Mesothelial cell of epicardium (in vitro differentiated cells): ENCODE data around the gene SVIP. TPM values are rescaled to one million over a fixed set of nuclear protein-coding genes. Genes with fewer than 3 reads are reported as not detected.

Source experiments
- DNase-seq, 2 experiments: peaks; one replicate each; pipeline ENCODE4 v3.0.0; 2021; ENCODE audit warnings: low spot score in 2 of 2; ENCODE audit not compliant: unreplicated experiment in 2 of 2
- H3K27ac Mint-ChIP-seq: 2 replicates; pipeline ENCODE4 v1.8.0; 2021; ENCODE audit warnings: mixed read lengths
- H3K27me3 Mint-ChIP-seq: 2 replicates; pipeline ENCODE4 v1.8.0; 2021; ENCODE audit warnings: low read depth, mixed read lengths
- H3K36me3 Mint-ChIP-seq: 2 replicates; pipeline ENCODE4 v1.8.0; 2021; ENCODE audit warnings: mixed read lengths
- H3K4me1 Mint-ChIP-seq: 2 replicates; pipeline ENCODE4 v1.8.0; 2021; ENCODE audit warnings: mixed read lengths
- H3K4me3 Mint-ChIP-seq: 2 replicates; pipeline ENCODE4 v1.8.0; 2021; ENCODE audit warnings: mild to moderate bottlenecking, moderate library complexity, mixed read lengths
- H3K9me3 Mint-ChIP-seq: 2 replicates; pipeline ENCODE4 v1.8.0; 2021; ENCODE audit warnings: mixed read lengths
- CTCF ChIP-seq: fragments of 200-600 bp; sonication (generic); IDR thresholded peaks from one replicate; pipeline ENCODE4 v1.5.0; 2021; ENCODE audit warnings: antibody characterized with exemption; ENCODE audit not compliant: unreplicated experiment
- total RNA-seq: library from RNA; stranded (reverse); gene quantifications from 3 replicates; pipeline ENCODE4 v1.2.1, GENCODE V29; 2021

SVIP gene
- 17.0 to 19.9 TPM (median 19.6 TPM) in 3 replicates for total RNA-seq

- peaks cover 6% of the 10 kb centered on the region for H3K4me1 Mint-ChIP-seq
- peaks cover 5% of the 10 kb centered on the region for H3K36me3 Mint-ChIP-seq
- no peaks in the 10 kb centered on the region for H3K27me3 Mint-ChIP-seq
- TF ChIP-seq CTCF: peak; percentile 40
- DNase-seq: peak; percentile 85 to 92
- peak within 1 kb of the TSS; percentile 85 for H3K4me3 Mint-ChIP-seq
- H3K9me3 Mint-ChIP-seq: no peaks in the 10 kb centered on the region
- H3K27ac Mint-ChIP-seq: peak within 1 kb of the TSS; percentile 86
Measured at GRCh38 chr11:22829231-22830081, at the start of gene SVIP. SVIP (minus strand) TSS chr11:22829801; CDS start chr11:22829748, 53 bp downstream.

GRCh38 chr11:22878604-22879003, 49.0 kb upstream of the SVIP start:
- Mint-ChIP-seq H3K9me3 (no peaks in the 10 kb centered on the region), H3K4me1 (peaks cover 10% of the 10 kb centered on the region), H3K4me3 (no peak overlapping the region), H3K27me3 (peaks cover 1% of the 10 kb centered on the region), H3K36me3 (no peaks in the 10 kb centered on the region), H3K27ac (no peak overlapping the region)
- TF ChIP-seq CTCF: no peak
- no peak for DNase-seq

- Mint-ChIP-seq H3K27ac (no peak overlapping the region), H3K36me3 (no peaks in the 10 kb centered on the region), H3K4me3 (no peak overlapping the region), H3K9me3 (no peaks in the 10 kb centered on the region), H3K4me1 (peaks cover 10% of the 10 kb centered on the region), H3K27me3 (peaks cover 1% of the 10 kb centered on the region)
- no peak for TF ChIP-seq CTCF
- DNase-seq: no peak
Measured at GRCh38 chr11:22878039-22878438, 48.4 kb upstream of the SVIP start.

- Mint-ChIP-seq H3K4me3 (no peak overlapping the region), H3K9me3 (no peaks in the 10 kb centered on the region), H3K27me3 (peaks cover 1% of the 10 kb centered on the region), H3K27ac (no peak overlapping the region), H3K36me3 (no peaks in the 10 kb centered on the region), H3K4me1 (peaks cover 10% of the 10 kb centered on the region)
- peak; percentile 92 for TF ChIP-seq CTCF
- DNase-seq: peak; percentile 26 to 63
Measured at GRCh38 chr11:22875869-22876473, 46.4 kb upstream of the SVIP start.

GRCh38 chr11:22869325-22869724, 39.7 kb upstream of the SVIP start:
- H3K27me3 Mint-ChIP-seq: peaks cover 1% of the 10 kb centered on the region
- H3K4me3 Mint-ChIP-seq: no peak overlapping the region
- peaks cover 2% of the 10 kb centered on the region for H3K4me1 Mint-ChIP-seq
- no peak overlapping the region for H3K27ac Mint-ChIP-seq
- peaks cover 4% of the 10 kb centered on the region for H3K9me3 Mint-ChIP-seq
- TF ChIP-seq CTCF: no peak
- no peak for DNase-seq
- H3K36me3 Mint-ChIP-seq: no peaks in the 10 kb centered on the region
